Activated CD8-positive, alpha-beta memory T cell treated with anti-CD3 and anti-CD28 coated beads for 48 hours (primary cell): Measurements from ENCODE around the gene EPS8L3.
"Not testable (repeated sequence)": the region's sequence is repeated elsewhere in the genome, so short reads cannot be mapped to it uniquely, and the experiment has no call there.

Source experiments
- DNase-seq, 3 experiments: peaks; one replicate each; pipeline ENCODE4 v3.0.0-alpha.2; 2020; ENCODE audit warnings: low read depth in 2 of 3, low spot score in 2 of 3

Gene EPS8L3

DNA sequence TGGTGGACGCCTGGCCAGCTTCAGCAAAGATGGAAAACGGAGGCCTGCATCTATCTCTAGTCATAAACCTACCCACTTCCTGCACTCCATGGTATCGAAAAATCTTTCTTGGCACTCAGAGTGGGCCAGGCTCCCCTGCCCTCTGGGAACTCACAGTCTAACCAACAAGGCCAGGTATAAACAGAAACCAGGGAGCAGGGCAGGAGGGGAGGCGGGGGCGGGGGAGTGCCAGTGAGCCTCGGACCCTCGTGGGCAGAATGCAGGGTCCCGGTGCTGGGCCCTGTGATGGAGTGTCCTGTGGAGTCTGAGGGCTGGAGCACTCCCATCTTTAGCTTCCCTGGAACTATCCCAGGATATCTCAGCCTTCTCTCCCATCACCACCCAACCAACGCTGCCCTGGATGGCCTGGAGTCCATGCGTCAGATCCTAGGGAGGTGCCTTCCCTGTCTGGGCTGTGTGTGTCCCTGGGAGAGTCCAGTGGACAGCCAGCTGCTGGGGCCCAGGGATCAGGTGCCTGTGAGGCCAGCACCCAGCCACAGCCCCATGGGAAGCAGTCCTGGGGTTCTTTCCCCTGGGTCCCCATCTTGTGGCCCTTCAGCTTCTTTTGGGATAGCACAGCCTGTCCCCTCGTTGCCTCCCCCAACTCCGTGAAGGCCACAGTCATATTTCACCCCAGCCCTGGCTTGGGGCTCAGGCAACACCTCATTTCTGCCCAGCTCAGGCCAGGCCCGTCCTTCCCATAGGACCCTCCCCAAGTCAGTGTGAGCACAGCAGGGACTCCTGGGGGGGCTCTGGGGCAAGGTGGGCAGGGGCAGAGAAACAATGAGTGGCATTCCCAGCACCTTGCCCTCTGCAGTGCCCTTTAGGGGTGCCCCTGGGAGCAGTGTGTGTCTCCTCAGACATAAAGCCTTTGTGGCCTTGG lies 1.1 kb upstream of the EPS8L3 start:
- DNase-seq: no peak

DNA sequence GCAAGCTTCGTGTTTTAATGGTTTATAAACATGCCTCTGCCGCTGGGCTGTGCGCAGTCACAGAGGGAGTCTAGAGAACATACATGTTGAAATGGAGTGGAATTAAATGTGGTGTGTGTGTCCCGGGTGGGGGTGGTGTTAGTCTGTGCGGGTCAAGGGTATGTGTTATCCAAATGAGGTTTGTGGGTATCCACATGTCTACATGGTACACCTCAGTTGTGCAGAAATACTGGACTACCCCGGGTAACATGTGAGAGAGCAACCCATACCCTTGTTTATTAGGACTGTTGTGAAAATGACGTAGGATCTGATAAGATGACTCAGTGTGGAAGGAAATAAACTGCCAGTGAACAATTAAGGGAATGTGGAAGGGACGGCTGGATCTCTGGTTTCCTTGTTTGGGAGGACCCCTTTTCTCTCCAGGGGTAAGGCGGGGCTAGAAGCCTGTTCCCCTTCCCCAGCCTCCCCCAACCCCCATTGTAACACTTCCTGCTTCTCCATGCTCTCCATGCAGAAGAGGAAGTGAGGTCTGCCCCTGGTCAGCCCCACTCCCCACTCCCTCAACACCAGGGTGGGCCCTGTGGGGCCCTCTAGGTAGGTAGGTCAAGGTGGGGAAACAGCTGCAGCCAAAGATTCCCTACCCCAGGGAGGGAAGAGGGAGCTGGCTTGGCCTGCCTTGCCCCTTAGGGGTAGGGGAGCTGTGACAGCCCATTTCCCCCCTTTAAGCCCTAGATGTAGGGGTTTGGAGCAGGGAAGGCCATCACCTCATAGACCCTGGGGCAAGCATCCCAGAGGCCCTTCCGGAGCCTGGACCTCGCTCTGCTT lies 690 bp downstream of the EPS8L3 start:
- no peak for DNase-seq

DNA sequence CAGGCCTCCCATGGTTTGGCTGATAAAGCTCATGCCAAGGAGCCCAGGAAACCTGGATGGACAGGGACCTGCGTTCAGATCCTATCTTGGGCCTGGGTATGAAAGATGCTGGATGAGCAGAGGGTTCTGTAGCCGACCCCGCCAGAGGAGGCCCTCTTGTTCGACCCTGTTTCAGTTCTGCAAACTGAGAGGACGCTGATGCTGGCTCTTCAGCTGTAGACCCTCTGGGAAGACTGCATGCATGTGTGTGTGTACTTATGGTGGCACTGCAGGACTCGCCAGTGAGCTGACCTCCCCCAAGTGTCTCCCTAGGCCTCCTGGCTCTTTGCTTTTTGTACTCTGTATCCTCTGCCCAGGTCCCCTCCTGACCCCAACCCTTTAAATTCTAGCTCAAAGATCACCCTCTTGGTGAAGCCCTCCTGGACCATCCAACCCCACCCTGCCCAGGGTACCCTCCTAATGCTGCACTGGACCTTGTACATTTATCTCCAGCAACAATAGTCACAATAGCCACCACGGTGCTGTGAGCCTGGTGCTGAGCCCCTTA lies 1.6 kb downstream of the EPS8L3 start:
- DNase-seq: no peak

DNA sequence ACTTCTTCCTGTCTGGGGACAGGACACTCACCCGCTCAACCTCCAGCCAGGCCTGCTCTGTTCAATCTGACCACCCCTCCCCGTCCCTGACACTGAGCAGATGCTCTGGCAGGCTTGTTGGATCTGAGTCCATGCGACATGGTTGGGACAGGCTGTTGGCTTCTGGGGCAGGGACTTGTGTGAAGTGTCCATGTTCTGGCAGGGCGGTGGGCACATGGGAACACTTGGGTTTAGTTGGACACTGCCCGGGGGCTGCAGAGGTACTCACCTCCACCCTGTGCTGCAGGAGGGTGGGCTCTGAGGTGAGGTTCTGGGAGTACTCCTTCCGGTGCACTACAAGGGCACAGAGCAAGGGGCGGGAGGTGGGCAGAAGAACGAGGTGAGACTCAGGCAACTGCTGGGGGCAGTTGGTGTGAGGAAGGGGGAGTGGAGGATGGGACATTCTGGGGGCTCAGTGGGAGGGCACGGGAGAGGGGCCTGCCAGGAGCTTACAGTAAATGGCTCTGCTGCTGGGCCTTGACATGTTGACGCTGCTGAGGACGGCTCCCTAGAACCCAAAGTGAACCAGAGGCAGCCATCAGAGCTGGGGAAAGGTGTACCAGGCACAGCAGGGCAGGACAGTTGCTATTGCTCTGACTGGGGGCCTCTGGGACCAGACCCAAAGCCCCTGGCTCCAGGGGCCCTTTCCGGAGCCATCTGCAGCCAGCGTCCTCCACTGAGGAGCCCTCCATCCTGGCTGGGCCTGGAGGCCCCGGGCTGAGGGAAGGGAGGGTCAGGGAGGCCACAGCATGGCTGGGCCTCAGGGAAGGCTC lies 2.3 kb downstream of the EPS8L3 start:
- DNase-seq: no peak

DNA sequence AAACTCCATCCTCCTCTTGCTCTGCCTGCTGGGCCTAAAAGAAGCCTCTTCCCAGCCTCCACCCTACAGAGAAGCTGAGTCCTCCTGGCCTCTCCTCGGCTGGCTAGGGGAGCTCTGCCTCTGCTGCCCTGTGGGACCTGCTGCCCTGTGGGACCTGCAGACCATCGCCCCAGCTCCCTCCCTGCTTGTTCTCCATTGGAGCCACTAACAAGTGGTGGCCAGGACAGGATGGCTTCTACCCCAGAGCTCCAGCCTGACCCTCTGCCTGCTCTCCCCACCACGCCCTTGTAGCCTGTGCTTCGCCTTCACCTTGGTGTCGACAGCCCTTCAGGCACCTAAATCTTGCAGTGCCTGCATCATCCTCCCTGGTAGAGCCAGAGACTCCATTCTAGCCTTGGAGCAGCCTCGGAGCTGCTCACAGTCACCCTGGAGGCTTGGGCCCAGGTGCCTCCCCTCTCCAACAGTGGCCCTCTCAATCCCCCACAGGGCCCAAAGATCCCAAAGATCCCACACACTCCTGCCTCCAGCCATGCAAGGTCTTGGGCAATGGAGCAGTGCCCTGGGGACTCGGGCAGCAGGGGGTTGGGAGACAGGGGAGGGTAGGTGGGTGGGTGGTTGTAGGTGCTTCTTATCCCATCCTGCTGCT lies 3.0 kb downstream of the EPS8L3 start:
- no peak for DNase-seq

DNA sequence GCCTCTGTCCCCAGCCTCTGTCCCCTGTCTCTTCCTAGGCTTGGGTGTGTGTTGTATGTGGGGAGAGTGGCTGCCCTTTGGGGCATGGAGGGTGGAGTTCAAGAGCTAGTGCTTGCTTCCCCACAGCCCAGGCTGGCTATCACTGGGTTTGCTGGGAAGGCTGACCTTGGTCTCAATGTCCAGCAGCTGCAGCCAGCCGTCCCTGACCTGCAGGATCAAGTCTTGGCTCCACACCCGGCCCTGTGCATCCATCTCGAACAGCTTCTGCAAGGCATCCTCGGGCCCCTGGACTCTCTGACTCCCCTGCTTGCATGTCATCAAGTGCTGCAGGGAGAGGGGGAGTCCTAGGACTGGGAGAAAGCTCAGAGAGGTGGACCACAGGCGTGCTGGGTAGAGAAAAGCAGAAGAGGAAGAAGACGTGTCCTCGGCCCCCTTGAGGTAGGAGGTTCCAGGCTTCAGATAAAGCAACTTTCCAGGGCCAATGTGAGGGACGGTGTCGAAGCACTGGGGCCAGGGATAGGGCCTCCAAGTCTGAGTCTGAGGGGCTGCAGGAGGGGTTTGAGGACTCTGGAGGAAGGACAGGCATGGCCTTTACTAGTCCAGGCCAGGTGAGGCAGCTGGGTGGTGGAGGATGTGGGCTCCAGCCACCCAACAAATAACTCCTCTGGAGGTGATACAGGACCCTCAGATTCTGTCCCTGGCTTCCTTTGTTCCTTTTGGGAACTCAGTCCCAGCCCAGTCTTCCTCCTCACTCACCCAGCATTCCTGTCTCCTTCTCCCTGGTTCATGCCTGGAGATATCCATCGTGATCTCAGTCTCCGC lies 4.0 kb downstream of the EPS8L3 start:
- DNase-seq: no peak

DNA sequence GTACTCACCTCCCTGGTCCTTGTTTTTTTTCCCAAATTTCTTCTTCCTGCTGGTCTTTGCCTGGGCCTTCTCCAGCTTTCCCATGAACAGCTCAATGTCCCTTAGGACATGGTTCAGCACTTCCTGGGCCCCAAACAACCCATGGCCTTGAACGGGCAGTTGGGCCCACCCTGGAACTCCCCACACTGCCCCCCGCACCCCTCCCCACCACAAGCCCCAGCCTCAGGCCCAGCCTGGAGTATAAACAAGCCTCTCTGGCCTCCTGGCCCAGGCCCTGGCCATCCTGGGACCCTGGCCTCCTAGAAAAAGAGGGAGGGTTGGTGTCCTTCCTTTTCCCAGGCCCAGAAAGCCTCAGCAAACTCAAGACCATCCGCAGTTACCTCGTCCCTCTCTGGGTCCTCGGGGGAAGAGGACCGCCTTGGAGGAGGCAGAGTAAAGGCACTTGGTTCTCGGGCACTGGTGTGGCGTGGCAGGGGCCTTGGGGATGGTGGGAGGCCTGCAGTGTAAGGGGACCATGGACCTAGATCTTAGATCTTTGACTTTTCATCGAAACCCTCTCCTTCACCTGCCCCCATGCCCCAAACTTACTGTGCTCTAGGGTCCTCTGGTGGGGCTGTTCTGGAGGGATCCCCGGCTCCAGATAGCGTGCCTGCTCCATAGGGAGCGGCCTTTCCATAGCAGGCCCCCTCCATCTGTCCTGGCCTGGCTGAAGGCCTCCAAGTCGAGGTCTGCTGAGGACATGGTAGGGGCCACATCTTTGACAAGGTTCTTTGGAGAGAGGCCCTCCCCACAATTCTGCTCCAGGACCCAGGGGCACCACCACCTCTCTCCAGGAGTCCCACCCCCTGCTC lies 5.6 kb downstream of the EPS8L3 start:
- DNase-seq: no peak

DNA sequence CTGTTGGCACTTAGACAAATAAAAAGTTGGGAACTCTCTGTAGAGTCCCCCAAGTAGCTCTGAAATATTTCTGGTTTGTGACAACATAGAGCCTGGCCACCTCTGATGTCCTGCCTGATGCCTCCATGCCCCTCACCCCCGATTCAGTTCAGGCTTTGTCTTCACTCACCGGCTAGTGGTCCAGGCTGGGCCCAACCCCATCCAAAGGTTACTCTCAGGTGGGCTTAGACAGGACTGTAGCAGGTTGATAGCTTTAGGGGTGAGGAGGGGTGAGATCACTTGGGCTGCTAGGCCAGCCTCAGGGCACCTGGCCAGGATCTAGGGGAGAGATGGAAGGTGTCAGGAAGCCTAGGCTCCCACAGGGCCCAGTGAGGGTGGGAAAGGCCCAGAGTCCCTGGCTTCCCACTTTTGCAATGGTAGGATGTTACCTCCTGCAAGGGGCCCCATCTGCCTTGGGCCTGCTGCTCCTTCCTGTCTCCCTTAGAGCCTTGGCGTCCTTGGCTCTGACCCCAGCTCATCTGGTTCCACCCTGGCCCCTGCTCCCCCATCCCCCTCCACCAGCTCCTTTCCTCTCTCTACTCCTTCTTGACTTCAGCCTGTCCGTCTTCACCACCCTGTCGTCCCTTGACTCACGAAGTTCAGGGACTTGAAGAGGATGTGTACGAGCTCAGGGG lies 6.7 kb downstream of the EPS8L3 start:
- no peak for DNase-seq

DNA sequence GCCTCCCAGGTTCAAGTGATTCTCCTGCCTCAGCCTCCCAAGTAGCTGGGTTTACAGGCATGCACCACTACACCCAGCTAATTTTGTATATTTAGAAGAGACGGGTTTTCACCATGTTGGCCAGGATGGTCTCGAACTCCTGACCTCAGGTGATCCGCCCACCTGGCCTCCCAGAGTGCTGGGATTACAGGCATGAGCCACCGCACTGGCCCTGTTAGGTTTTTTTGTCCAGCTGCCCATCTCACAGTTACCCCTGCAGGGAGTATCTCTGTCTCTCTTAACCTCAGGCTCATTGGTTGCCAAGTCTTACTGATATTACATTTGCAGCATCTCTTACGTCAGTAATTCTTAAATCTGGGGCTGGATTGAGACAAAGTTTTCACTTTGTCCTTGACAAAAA lies 7.4 kb downstream of the EPS8L3 start:
- DNase-seq: not testable (repeated sequence)

DNA sequence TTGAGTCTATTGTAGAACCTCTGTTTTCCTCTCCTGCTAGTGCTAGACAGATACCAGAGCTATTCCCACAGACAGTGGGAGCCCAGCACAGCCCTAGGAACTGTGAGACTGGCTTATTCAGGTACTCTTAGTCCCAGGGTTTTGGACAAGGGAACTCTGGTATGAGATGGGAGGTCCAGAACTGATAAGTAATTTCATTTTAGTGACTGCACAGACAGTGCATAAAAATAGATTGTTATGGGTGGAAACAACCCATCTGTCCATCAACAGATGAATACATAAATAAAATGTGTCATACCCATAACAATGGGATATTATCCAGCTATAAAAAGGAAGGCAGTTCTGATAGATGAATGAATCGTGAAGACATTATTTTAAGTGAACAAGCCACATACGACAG lies 9.0 kb downstream of the EPS8L3 start:
- no peak for DNase-seq

DNA sequence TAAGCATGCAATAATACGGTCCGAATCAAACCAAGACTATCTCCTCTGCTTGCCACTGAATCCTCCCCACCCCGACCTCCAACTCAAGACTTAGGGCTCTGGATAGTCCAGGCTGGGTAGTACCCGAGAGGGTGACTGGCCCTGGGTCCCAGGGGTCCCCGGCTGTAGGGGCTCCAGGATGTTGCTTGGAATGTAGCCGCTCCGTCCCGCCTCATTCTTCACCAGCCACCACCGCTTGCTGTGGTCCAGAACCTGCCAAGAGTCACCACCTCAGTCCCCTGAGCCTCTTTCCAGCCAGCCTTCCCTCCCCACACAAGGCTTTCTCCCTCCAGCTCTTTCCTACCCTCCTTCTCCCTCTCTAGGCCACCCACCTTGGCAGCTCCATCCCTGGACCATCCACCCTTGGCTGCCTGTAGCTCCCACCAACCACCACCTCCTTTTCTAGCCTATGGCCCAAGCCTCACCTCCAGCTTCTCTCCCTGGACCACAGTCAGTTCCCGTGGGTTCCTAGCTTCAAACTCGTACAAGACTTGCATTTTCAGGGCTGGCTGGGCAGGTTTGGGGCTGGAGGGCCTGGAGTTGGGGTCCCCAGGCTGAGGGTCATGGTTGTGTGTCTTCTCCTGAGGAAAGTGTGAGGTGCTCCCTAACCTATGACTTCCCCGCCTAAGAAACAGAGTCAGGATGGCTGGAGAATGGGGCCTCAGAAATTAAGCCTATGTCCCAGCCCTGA lies 12.0 kb downstream of the EPS8L3 start:
- no peak for DNase-seq

DNA sequence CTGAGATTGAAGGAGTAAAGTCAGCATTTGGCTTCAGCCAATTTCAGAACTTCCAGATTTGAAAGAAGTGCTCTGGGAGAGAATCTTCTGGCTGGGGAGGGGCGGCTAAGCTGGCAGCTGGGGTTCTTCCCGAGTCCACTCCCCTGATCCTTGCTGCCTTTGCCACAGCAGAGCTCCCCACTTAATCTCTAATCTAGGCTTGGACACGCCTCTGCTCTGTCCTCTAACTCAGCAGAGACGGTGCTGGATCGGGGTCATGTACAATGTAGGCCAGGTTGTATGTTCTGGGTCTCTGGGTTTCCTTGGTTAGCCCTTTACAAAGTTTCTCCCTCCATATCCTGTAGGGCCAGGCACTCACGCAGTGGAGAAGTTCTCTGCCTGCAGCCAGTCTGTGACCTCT lies 12.8 kb downstream of the EPS8L3 start:
- DNase-seq: no peak

DNA sequence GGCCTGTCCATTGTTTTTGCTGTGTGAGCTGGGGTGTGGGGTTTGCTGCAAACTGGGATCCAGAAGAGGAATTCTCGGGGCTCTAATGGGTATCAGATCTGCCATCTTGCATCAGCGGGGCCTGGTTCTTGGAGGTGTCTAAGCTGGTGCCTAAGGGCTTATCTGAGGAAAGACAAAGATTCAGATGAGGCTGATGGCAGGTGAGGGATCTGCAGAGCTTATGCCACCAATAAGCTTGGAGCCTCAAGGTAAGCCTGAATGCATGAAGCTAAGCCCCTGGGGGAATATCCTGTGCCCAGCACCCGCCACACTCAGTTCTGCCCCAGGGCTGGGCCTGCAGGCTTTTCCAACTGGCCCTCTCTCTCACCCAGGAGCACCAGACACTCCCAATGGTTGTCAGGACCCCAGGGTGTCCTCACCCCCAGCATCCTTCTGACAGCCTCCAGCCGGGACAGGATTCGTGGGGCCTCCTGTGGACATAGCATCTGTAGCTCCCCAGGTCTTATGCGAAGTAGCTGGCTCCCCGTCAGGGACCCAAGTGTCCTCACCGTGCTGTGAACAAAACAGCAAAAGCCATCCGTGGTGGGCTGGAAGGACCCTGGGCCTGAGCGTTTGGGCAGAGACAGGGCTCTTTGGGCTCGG lies 13.4 kb downstream of the EPS8L3 start:
- no peak for DNase-seq

DNA sequence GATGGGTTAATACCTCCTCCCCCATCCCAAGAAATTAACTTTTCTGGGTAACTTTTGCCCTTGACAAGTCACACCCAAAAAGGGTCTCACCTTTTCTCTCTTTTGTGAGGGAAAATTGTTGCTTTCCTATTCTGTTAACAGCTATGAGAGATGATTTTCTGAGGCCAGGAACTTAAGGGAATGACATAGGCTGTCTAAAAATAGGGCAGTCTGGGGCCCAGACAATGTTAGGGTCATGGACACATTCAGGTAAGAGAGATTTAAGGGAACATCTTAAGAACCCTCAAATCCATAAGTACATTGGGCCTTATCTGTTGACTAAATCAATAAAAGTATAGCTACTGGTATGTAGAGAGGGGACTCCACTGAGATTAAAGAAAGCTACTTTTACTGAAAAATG lies 14.5 kb downstream of the EPS8L3 start:
- no peak for DNase-seq

DNA sequence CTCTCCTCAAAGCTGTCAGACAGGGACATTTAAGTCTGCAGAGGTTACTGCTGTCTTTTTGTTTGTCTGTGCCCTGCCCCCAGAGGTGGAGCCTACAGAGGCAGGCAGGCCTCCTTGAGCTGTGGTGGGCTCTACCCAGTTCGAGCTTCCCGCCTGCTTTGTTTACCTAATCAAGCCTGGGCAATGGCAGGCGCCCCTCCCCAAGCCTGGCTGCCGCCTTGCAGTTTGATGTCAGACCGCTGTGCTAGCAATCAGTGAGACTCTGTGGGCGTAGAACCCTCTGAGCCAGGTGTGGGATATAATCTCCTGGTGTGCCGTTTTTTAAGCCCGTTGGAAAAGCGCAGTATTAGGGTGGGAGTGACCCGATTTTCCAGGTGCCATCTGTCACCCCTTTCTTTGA lies 15.4 kb downstream of the EPS8L3 start:
- DNase-seq: not testable (repeated sequence)

DNA sequence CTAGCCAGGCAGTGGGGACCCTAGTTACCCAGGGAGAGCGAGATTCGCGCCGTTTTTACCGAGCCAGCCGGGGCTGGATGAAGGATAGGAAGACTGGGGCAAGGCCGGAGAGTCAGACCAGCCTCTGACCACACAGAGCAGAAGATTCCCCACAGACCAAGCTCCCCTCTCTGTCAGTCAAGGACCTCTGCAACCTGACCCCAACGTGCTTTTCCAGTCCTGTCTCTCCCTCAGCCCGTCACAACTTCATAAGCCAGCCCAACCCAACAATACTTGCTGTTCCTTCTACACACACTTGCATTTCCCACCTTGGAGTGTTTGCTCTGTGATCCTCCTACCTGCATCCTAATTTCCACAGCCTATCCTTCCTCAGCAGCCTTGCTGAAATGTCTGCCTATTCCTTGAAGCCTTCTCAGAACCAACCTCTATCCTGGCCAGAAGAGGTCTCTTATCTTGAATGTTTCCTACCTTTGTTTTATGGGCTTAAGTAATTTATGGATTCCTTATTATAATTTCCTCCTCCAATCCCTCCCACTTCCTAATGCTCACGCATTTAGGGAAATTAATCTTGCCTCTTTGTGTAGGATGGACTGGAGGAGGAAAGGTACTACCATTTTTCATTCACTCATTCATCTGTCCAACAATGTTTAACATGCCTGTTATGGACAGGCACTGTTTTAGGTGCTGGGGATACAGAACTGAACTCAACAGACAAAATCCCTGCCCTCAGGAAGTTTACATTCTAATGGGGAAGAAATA lies 22.9 kb downstream of the EPS8L3 start, which contains the start of gene GSTM3:
TSS of gene GSTM3 (minus strand) at position 424 of the 759 bp plus-strand sequence. CDS start 751 bp downstream, outside the sequence.
- no peak for DNase-seq
